HG03064 (cell line): Measurements from ENCODE around the gene SLC10A1.
"Not testable (repeated sequence)": the region's sequence is repeated elsewhere in the genome, so short reads cannot be mapped to it uniquely, and the experiment has no call there.

Experiments used
- ATAC-seq: cut with Tn5 transposase; IDR thresholded peaks from one replicate; pipeline ENCODE4 v1.9.1; 2021; ENCODE audit warnings: low read depth; ENCODE audit not compliant: unreplicated experiment

SLC10A1 gene

GRCh38 chr14:69796797-69797500 lies at the start of gene SLC10A1:
TSS of gene SLC10A1 (minus strand) at chr14:69797241. CDS start at chr14:69797155, 86 bp downstream.
- no peak for ATAC-seq

GRCh38 chr14:69845787-69846186 lies 48.7 kb upstream of the SLC10A1 start:
- ATAC-seq, result no peak

GRCh38 chr14:69845050-69845581 lies 48.1 kb upstream of the SLC10A1 start:
- ATAC-seq, result no peak

- no peak for ATAC-seq
Observed at GRCh38 chr14:69844171-69844570, 47.1 kb upstream of the SLC10A1 start.

- ATAC-seq, result no peak
Observed at GRCh38 chr14:69842686-69843420, 45.8 kb upstream of the SLC10A1 start.

GRCh38 chr14:69841656-69842055 lies 44.6 kb upstream of the SLC10A1 start:
- no peak for ATAC-seq

GRCh38 chr14:69839661-69840060 lies 42.6 kb upstream of the SLC10A1 start:
- no peak for ATAC-seq

- ATAC-seq, result no peak
Observed at GRCh38 chr14:69838881-69839416, 41.9 kb upstream of the SLC10A1 start.

- ATAC-seq, result no peak
Observed at GRCh38 chr14:69828879-69829278, 31.8 kb upstream of the SLC10A1 start.

- no peak for ATAC-seq
Observed at GRCh38 chr14:69828354-69828753, 31.3 kb upstream of the SLC10A1 start.

GRCh38 chr14:69827560-69827959 lies 30.5 kb upstream of the SLC10A1 start:
- no peak for ATAC-seq

GRCh38 chr14:69822456-69822855 lies 25.4 kb upstream of the SLC10A1 start:
- no peak for ATAC-seq

- ATAC-seq, result no peak
Observed at GRCh38 chr14:69820991-69821390, 23.9 kb upstream of the SLC10A1 start.

- no peak for ATAC-seq
Observed at GRCh38 chr14:69819607-69820006, 22.6 kb upstream of the SLC10A1 start.

- ATAC-seq, result no peak
Observed at GRCh38 chr14:69818758-69819191, 21.7 kb upstream of the SLC10A1 start.

GRCh38 chr14:69816216-69816615 lies 19.2 kb upstream of the SLC10A1 start:
- no peak for ATAC-seq

- no peak for ATAC-seq
Observed at GRCh38 chr14:69815556-69815955, 18.5 kb upstream of the SLC10A1 start.

- no peak for ATAC-seq
Observed at GRCh38 chr14:69814397-69814796, 17.4 kb upstream of the SLC10A1 start.

- not testable (repeated sequence) for ATAC-seq
Observed at GRCh38 chr14:69813346-69813745, 16.3 kb upstream of the SLC10A1 start.

- ATAC-seq, result no peak
Observed at GRCh38 chr14:69812711-69813110, 15.7 kb upstream of the SLC10A1 start.

- ATAC-seq, result no peak
Observed at GRCh38 chr14:69811868-69812252, 14.8 kb upstream of the SLC10A1 start.
